Transverse colon (tissue), 4 donors: ENCODE measurements around the gene CP. TPM values are rescaled to one million over a fixed set of nuclear protein-coding genes. Genes with fewer than 3 reads are reported as not detected.
"Not testable (repeated sequence)": the region's sequence is repeated elsewhere in the genome, so short reads cannot be mapped to it uniquely, and the experiment has no call there.

Experiments
- DNase-seq: peaks from one replicate; pipeline ENCODE4 v3.0.0-alpha.2; 2019
- H3K27ac ChIP-seq, 4 donors: fragments of 200-600 bp; sonication (generic); 2 replicates each; pipeline ENCODE4 v1.5.1; 2016 to 2018; ENCODE audit warnings: inconsistent platforms in 4 of 4
- H3K27me3 ChIP-seq: fragments of 200-600 bp; sonication (generic); 2 replicates; pipeline ENCODE4 v1.5.1; 2017; ENCODE audit warnings: inconsistent platforms
- H3K36me3 ChIP-seq, 4 donors: fragments of 200-600 bp; sonication (generic); 2 replicates each; pipeline ENCODE4 v1.5.1; 2017 to 2019; ENCODE audit warnings: inconsistent platforms in 4 of 4
- H3K4me1 ChIP-seq, 4 donors: fragments of 200-600 bp; sonication (generic); 2 replicates each; pipeline ENCODE4 v1.5.1; 2017 to 2020; ENCODE audit warnings: inconsistent platforms in 4 of 4
- H3K4me3 ChIP-seq, 4 donors: fragments of 200-600 bp; sonication (generic); 1 replicate in 1 of 4; 2 replicates in 3 of 4; pipeline versions ENCODE4 v1.5.1 to v1.6.1; 2017 to 2019; ENCODE audit warnings: inconsistent platforms in 4 of 4
- H3K9me3 ChIP-seq, 2 donors: fragments of 200-600 bp; sonication (generic); 2 replicates each; pipeline ENCODE4 v1.5.1; 2017 to 2019; ENCODE audit warnings: inconsistent platforms in 2 of 2
- CTCF ChIP-seq, 5 experiments: fragments of 200-600 bp in 3 of 5; fragments of 450-650 bp in 2 of 5; sonication (generic) in 3 of 5; IDR thresholded peaks; 1 replicate in 2 of 5; 2 replicates in 3 of 5; pipeline ENCODE4 v1.5.1; 2016 to 2017; ENCODE audit warnings: antibody characterized with exemption in 5 of 5, inconsistent platforms in 3 of 5, mild to moderate bottlenecking in 2 of 5, moderate library complexity in 1 of 5
- EP300 ChIP-seq: sonication (generic); formaldehyde crosslinking; IDR thresholded peaks from one replicate; pipeline ENCODE4 v1.6.1; 2017; ENCODE audit warnings: antibody characterized with exemption, low read depth
- POLR2A ChIP-seq: fragments of 450-650 bp; IDR thresholded peaks from one replicate; pipeline ENCODE4 v1.6.1; 2016; ENCODE audit warnings: antibody characterized with exemption, mild to moderate bottlenecking, moderate library complexity
- POLR2AphosphoS5 ChIP-seq, 3 donors: sonication (generic); formaldehyde crosslinking; IDR thresholded peaks; one replicate each; pipeline ENCODE4 v1.6.1; 2016; ENCODE audit warnings: antibody characterized with exemption in 3 of 3
- WGBS, 2 donors: methylation state at CpG; one replicate each; pipeline ENCODE4 v1.1.5; 2018; ENCODE audit warnings: low coverage in 1 of 2; 5-methylcytosine and 5-hydroxymethylcytosine counted together
- in situ Hi-C, 4 donors: fragments of 200-750 bp; cut with MboI; loops; one replicate each; pipeline versions ENCODE4 v1.15.0 to v1.15.1; 2017; ENCODE audit warnings: low sequenced_read_pairs in 3 of 4, low pct_ligation_motif_present in 1 of 4, low pct_unique_long_range_greater_than_20kb in 1 of 4
- intact Hi-C: fragments of 100-400 bp; cut with DNase I; formaldehyde crosslinking; loops from one replicate; pipeline ENCODE4 v1.15.1; 2023; ENCODE audit warnings: low total_unique reads
- total RNA-seq, 4 donors: library from RNA; depleted of rRNA; stranded (reverse); fragments of >200 nt; gene quantifications; one replicate each; pipeline ENCODE4 v1.1.0, GENCODE V29; 2016

The CP gene
- total RNA-seq, 4 donors from 2014 or later, result 0.80 to 19.5 (median 7.0) TPM; not detected in 1

- in situ Hi-C loops, result no loop called here
- H3K27me3 ChIP-seq, result no peaks in the 10 kb centered on the region
These were observed 6.1 kb upstream of the CP start for GRCh38 chr3:149227591-149228268.

GRCh38 chr3:149226776-149227175, 5.1 kb upstream of the CP start:
- Histone ChIP-seq H3K4me3 (no peak overlapping the region), H3K27ac (no peak overlapping the region), H3K36me3 (no peaks in the 10 kb centered on the region), H3K9me3 (no peaks in the 10 kb centered on the region), H3K4me1 (peaks cover 4 to 13% (median 5%) of the 10 kb centered on the region in 4 donors), H3K27me3 (no peaks in the 10 kb centered on the region)
- in situ Hi-C loops (no loop called here), intact Hi-C loops (no loop called here)
- TF ChIP-seq POLR2AphosphoS5 (IDR thresholded peaks at IDR 0.05) (no peak), POLR2A (no peak), CTCF (IDR thresholded peaks at IDR 0.05) (no peak), EP300 (no peak)
- 97 to 100% methylated on average over 1 of the region's 1 CpG for WGBS, 2 donors
- DNase-seq, result no peak

More at GRCh38 chr3:149227591-149228268, 6.1 kb upstream of the CP start:
- no peak for DNase-seq
- Histone ChIP-seq H3K4me1 (peaks cover 0 to 11% (median 5%) of the 10 kb centered on the region in 4 donors), H3K36me3 (no peaks in the 10 kb centered on the region), H3K9me3 (no peaks in the 10 kb centered on the region), H3K4me3 (no peak overlapping the region), H3K27ac (no peak overlapping the region)
- 86 to 93% methylated on average over 3 to 5 of the region's 5 CpGs for WGBS, 2 donors
- intact Hi-C loops, result no loop called here
- TF ChIP-seq CTCF (IDR thresholded peaks at IDR 0.05) (no peak), POLR2AphosphoS5 (IDR thresholded peaks at IDR 0.05) (no peak), POLR2A (no peak), EP300 (no peak)

GRCh38 chr3:149224736-149225594, 3.3 kb upstream of the CP start:
- no peak for TF ChIP-seq EP300
- TF ChIP-seq CTCF (IDR thresholded peaks at IDR 0.05), result no peak
- no peak for TF ChIP-seq POLR2A
- no peak for TF ChIP-seq POLR2AphosphoS5 (IDR thresholded peaks at IDR 0.05)
- 9 to 14% methylated on average over 5 to 9 of the region's 9 CpGs for WGBS, 2 donors
- Histone ChIP-seq H3K4me1 (peaks cover 4 to 17% (median 5%) of the 10 kb centered on the region in 4 donors), H3K27me3 (no peaks in the 10 kb centered on the region), H3K36me3 (no peaks in the 10 kb centered on the region), H3K9me3 (no peaks in the 10 kb centered on the region), H3K27ac (peak overlapping the region; percentile 29 to 67 (median 58)), H3K4me3 (peak overlapping the region in 3 of 4 donors; percentile 19 to 43 (median 20))
- DNase-seq, result no peak
- in situ Hi-C loops, result no loop called here
- intact Hi-C loops, result no loop called here

GRCh38 chr3:149223461-149223820, 1.8 kb upstream of the CP start:
- no peaks in the 10 kb centered on the region for H3K9me3 ChIP-seq
- no peak overlapping the region for H3K4me3 ChIP-seq
- H3K27ac ChIP-seq, result no peak overlapping the region
- H3K36me3 ChIP-seq, result no peaks in the 10 kb centered on the region
- in situ Hi-C loops (no loop called here), intact Hi-C loops (no loop called here)
- TF ChIP-seq EP300, result no peak
- TF ChIP-seq POLR2A, result no peak
- no peak for TF ChIP-seq CTCF (IDR thresholded peaks at IDR 0.05)
- no peak for TF ChIP-seq POLR2AphosphoS5 (IDR thresholded peaks at IDR 0.05)
- no peaks in the 10 kb centered on the region for H3K27me3 ChIP-seq
- H3K4me1 ChIP-seq, result peaks cover 4 to 17% (median 5%) of the 10 kb centered on the region in 4 donors
- no peak for DNase-seq
- WGBS, 2 donors, result 96% methylated on average over 6 of the region's 6 CpGs; no CpG with 5 or more reads in 1 of the 2 donors

- in situ Hi-C loops, H3K27ac ChIP-seq, H3K27me3 ChIP-seq, DNase-seq, H3K36me3 ChIP-seq, intact Hi-C loops, H3K9me3 ChIP-seq, H3K4me3 ChIP-seq: not testable (repeated sequence)
- peaks cover 7 to 32% (median 16%) of the 10 kb centered on the region in 4 donors for H3K4me1 ChIP-seq
- 86% methylated on average over 1 of the region's 1 CpG; no CpG with 5 or more reads in 1 of the 2 donors for WGBS, 2 donors
These were observed 2.1 kb downstream of the CP start for GRCh38 chr3:149219380-149220121.
